Body of pancreas (tissue), 4 donors: Measurements from ENCODE around the gene TAF3. TPM values are rescaled to one million over a fixed set of nuclear protein-coding genes. Genes with fewer than 3 reads are reported as not detected.

ENCODE experiments used
- ATAC-seq: fragments of 150-250 bp; one replicate; pipeline ENCODE4 v1.9.1; 2016
- DNase-seq, 4 donors: peaks; one replicate each; pipeline ENCODE4 v3.0.0-alpha.2; 2019
- H3K27ac ChIP-seq, 4 donors: fragments of 200-600 bp; sonication (generic); 1 replicate in 3 of 4; 2 replicates in 1 of 4; pipeline versions ENCODE4 v1.5.1 to v1.6.1; 2016 to 2019; ENCODE audit warnings: mild to moderate bottlenecking in 1 of 4, mixed read lengths in 1 of 4, moderate library complexity in 1 of 4
- H3K27me3 ChIP-seq, 2 donors: fragments of 200-600 bp; sonication (generic); one replicate each; pipeline ENCODE4 v1.6.0; 2016; ENCODE audit warnings: mild to moderate bottlenecking in 1 of 2
- H3K36me3 ChIP-seq, 2 donors: fragments of 200-600 bp; sonication (generic); replicated peaks in 1 of 2; 2 replicates each; pipeline ENCODE4 v1.5.1; 2016; ENCODE audit warnings: low read depth in 2 of 2; ENCODE audit not compliant: insufficient read depth in 1 of 2
- H3K4me1 ChIP-seq: fragments of 200-600 bp; sonication (generic); one replicate; pipeline ENCODE4 v1.6.0; 2016
- H3K4me3 ChIP-seq, 2 donors: fragments of 200-600 bp; sonication (generic); 1 replicate in 1 of 2; 2 replicates in 1 of 2; pipeline ENCODE4 v1.5.1; 2016 to 2019
- H3K9me3 ChIP-seq, 3 donors: fragments of 200-600 bp; sonication (generic); 1 replicate in 2 of 3; 2 replicates in 1 of 3; pipeline ENCODE4 v1.5.1; 2016
- POLR2A ChIP-seq, 3 donors: fragments of 450-650 bp; IDR thresholded peaks; one replicate each; pipeline ENCODE4 v1.6.1; 2016; ENCODE audit warnings: antibody characterized with exemption in 3 of 3, mild to moderate bottlenecking in 2 of 3
- WGBS, 2 donors: methylation state at CpG; one replicate each; pipeline ENCODE4 v1.1.5; 2017; 5-methylcytosine and 5-hydroxymethylcytosine counted together
- intact Hi-C: fragments of 100-400 bp; cut with DNase I; formaldehyde crosslinking; loops from one replicate; pipeline ENCODE4 v1.15.1; 2023
- total RNA-seq, 2 donors: library from RNA; depleted of rRNA; stranded (reverse); fragments of >200 nt; gene quantifications; one replicate each; pipeline ENCODE4 v1.1.0, GENCODE V29; 2016
- TF ChIP-seq, protein P1 (sequence below), 7 experiments: fragments of 450-650 bp in 4 of 7; fragments of 200-600 bp in 3 of 7; sonication (generic) in 3 of 7; IDR thresholded peaks; one replicate each; pipeline ENCODE4 v1.5.1; 2016 to 2019; ENCODE audit warnings: antibody characterized with exemption in 7 of 7

Gene TAF3
- total RNA-seq, 2 donors from 2014 or later: 6.0 to 12.9 TPM

DNA sequence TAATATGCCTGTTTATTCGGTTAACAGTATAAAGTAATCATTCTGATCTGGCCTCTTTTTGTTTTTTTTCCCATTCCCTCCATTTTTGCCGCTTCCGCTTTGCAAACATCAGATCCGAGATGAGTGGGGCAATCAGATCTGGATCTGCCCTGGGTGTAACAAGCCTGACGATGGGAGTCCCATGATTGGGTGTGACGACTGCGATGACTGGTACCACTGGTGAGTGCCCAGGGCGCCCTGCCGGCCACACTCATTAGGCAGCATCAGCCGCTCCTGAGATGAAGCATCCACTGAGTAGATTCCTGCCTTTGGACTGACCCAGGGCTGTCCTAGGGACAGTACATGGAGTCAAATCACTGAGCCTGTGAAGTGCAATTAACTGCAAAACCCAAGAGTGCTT is 195.3 kb downstream of the TAF3 start:
- TF ChIP-seq, protein P1, sequence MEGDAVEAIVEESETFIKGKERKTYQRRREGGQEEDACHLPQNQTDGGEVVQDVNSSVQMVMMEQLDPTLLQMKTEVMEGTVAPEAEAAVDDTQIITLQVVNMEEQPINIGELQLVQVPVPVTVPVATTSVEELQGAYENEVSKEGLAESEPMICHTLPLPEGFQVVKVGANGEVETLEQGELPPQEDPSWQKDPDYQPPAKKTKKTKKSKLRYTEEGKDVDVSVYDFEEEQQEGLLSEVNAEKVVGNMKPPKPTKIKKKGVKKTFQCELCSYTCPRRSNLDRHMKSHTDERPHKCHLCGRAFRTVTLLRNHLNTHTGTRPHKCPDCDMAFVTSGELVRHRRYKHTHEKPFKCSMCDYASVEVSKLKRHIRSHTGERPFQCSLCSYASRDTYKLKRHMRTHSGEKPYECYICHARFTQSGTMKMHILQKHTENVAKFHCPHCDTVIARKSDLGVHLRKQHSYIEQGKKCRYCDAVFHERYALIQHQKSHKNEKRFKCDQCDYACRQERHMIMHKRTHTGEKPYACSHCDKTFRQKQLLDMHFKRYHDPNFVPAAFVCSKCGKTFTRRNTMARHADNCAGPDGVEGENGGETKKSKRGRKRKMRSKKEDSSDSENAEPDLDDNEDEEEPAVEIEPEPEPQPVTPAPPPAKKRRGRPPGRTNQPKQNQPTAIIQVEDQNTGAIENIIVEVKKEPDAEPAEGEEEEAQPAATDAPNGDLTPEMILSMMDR (IDR thresholded peaks at IDR 0.05): no peak
- no peak for TF ChIP-seq POLR2A (IDR thresholded peaks at IDR 0.05)
- Histone ChIP-seq H3K4me1 (peaks cover 11% of the 10 kb centered on the region), H3K36me3 (peaks cover 0 to 9% of the 10 kb centered on the region in 2 donors), H3K27ac (no peak overlapping the region), H3K4me3 (no peak overlapping the region), H3K27me3 (no peaks in the 10 kb centered on the region), H3K9me3 (no peaks in the 10 kb centered on the region)
- intact Hi-C loops: no loop called here
- WGBS, 2 donors: 96 to 97% methylated on average over 10 of the region's 10 CpGs
- ATAC-seq (no peak), DNase-seq (no peak)

DNA sequence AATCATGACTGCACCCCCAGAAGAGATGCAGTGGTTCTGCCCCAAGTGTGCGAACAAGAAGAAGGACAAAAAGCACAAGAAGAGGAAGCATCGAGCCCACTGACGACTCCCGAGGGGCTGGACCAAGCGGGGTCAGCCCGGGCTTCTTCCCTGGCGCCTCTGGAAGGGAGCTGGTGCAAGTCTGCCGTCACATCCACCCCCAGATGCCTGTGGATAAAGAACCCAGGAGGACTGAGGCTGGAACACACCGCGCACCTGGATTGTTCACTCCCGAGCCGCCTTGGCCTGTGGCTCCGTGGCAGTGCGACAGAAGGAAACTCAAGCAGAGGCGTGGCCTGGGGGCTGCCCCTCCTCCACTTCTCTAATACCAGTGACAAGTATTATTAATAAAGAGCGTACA is 196.3 kb downstream of the TAF3 start:
- peaks cover 0 to 6% of the 10 kb centered on the region in 2 donors for H3K36me3 ChIP-seq
- WGBS, 2 donors: 93 to 95% methylated on average over 16 of the region's 16 CpGs
- H3K4me3 ChIP-seq: no peak overlapping the region
- peaks cover 11% of the 10 kb centered on the region for H3K4me1 ChIP-seq
- intact Hi-C loops: no loop called here
- H3K27me3 ChIP-seq: no peaks in the 10 kb centered on the region
- DNase-seq (no peak), ATAC-seq (no peak)
- TF ChIP-seq, protein P1 (IDR thresholded peaks at IDR 0.05): no peak
- TF ChIP-seq POLR2A (IDR thresholded peaks at IDR 0.05): no peak
- no peak overlapping the region for H3K27ac ChIP-seq
- H3K9me3 ChIP-seq: no peaks in the 10 kb centered on the region

DNA sequence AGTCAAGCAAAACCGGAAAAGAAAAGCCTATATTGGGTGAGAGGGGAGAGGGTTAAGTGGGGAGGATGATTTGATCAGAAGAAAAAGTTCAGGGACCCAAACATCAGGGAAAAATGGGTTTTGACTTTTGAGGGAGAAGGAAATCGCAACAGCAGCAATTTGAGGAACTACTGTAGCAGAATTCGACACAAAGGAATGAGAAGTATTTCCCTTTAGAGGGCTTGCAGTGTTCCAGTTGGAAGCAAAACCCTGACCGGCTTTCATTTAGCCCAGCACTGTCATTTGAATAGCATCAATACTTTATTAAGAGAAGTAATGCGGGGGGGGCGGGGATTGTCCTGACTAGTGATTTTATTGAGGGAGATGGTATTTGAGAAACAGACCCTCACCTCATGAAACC is 199.0 kb downstream of the TAF3 start:
- no peak for ATAC-seq
- DNase-seq: no peak
- intact Hi-C loops: no loop called here
- WGBS, 2 donors: 80 to 84% methylated on average over 6 of the region's 6 CpGs
- no peaks in the 10 kb centered on the region for H3K27me3 ChIP-seq
- peaks cover 9% of the 10 kb centered on the region for H3K4me1 ChIP-seq
- no peaks in the 10 kb centered on the region for H3K9me3 ChIP-seq
- TF ChIP-seq, protein P1 (IDR thresholded peaks at IDR 0.05): no peak
- no peak for TF ChIP-seq POLR2A (IDR thresholded peaks at IDR 0.05)
- H3K36me3 ChIP-seq: peaks cover 0 to 5% of the 10 kb centered on the region in 2 donors
- H3K4me3 ChIP-seq: no peak overlapping the region
- no peak overlapping the region for H3K27ac ChIP-seq

DNA sequence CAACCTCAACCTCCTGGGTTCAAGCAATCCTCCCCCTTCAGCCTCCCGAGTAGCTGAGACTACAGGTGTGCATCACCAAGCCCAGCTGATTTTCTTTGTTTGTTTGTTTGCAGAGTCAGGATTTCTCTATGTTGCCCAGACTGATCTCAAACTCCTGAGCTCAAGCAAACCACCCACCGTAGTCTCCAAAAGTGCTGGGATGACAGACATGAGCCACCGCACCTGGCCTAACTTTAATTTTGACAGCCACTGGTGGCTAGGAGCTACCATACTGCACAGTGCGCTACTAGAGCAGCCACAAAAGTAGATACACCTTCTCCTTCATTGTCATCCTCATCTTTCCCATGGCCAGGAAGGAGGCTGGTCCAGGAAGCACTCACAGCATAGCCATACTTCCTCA is 205.0 kb downstream of the TAF3 start:
- intact Hi-C loops: no loop called here
- Histone ChIP-seq H3K4me1 (no peaks in the 10 kb centered on the region), H3K27ac (no peak overlapping the region), H3K4me3 (no peak overlapping the region), H3K27me3 (no peaks in the 10 kb centered on the region), H3K36me3 (no peaks in the 10 kb centered on the region), H3K9me3 (no peaks in the 10 kb centered on the region)
- DNase-seq (no peak), ATAC-seq (no peak)
- TF ChIP-seq, protein P1 (IDR thresholded peaks at IDR 0.05): no peak
- TF ChIP-seq POLR2A (IDR thresholded peaks at IDR 0.05): no peak
- 76 to 78% methylated on average over 4 of the region's 4 CpGs for WGBS, 2 donors

DNA sequence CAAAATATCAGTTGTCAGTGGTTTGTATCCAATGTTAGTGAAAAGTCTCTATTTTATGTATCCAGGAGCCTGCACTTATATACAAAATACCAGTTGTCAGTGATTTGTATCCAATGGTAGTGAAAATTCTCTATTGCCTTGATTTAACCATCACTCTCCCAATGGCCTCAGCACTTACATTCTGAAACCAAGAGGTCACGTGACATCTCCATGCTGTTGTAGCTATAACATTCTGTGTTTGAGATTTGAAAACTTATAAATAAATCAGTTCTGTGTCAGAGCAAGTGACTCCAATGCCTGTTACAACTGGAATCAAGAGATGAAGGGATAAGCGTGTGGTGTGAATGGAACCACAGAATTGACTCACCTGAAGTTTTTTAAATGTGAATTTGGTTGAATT is 205.5 kb downstream of the TAF3 start:
- Histone ChIP-seq H3K9me3 (no peaks in the 10 kb centered on the region), H3K36me3 (no peaks in the 10 kb centered on the region), H3K27me3 (no peaks in the 10 kb centered on the region), H3K4me3 (no peak overlapping the region), H3K4me1 (no peaks in the 10 kb centered on the region), H3K27ac (no peak overlapping the region)
- DNase-seq: no peak
- intact Hi-C loops: no loop called here
- WGBS, 2 donors: 81 to 83% methylated on average over 2 of the region's 2 CpGs
- no peak for TF ChIP-seq POLR2A (IDR thresholded peaks at IDR 0.05)
- TF ChIP-seq, protein P1 (IDR thresholded peaks at IDR 0.05): no peak
- no peak for ATAC-seq
